Psoas muscle (tissue), 8 donors: ENCODE data around the gene CLASP1. TPM values are rescaled to one million over a fixed set of nuclear protein-coding genes. Genes with fewer than 3 reads are reported as not detected.

Experiments used
- ATAC-seq, 4 donors: fragments of 200-7000 bp; cut with Tn5 transposase; one replicate each; pipeline ENCODE4 v1.9.1; 2020; ENCODE audit warnings: moderate library complexity in 3 of 4, mild to moderate bottlenecking in 2 of 4
- DNase-seq, 2 donors: peaks; one replicate each; pipeline ENCODE4 v3.0.0-alpha.2; 2020
- H3K27ac ChIP-seq: fragments of 200-600 bp; one replicate; pipeline ENCODE4 v1.8.0; 2022
- H3K27me3 ChIP-seq, 3 donors: fragments of 200-600 bp in 1 of 3; one replicate each; pipeline versions ENCODE4 v1.6.1 to v1.8.0; 2013 to 2022; ENCODE audit warnings: low read length in 2 of 3, mild to moderate bottlenecking in 2 of 3, moderate library complexity in 1 of 3; ENCODE audit not compliant: insufficient read depth in 3 of 3
- H3K36me3 ChIP-seq, 2 donors: fragments of 200-600 bp in 1 of 2; one replicate each; pipeline versions ENCODE4 v1.6.1 to v1.8.0; 2013 to 2022; ENCODE audit warnings: low read depth in 1 of 2, mild to moderate bottlenecking in 1 of 2, moderate library complexity in 1 of 2; ENCODE audit not compliant: insufficient read depth in 1 of 2
- H3K4me1 ChIP-seq: fragments of 200-600 bp; one replicate; pipeline ENCODE4 v1.8.0; 2022
- H3K4me3 ChIP-seq: fragments of 200-600 bp; one replicate; pipeline ENCODE4 v1.8.0; 2022; ENCODE audit warnings: mild to moderate bottlenecking
- H3K9me3 ChIP-seq: fragments of 200-600 bp; one replicate; pipeline ENCODE4 v1.8.0; 2022
- CTCF ChIP-seq: fragments of 200-600 bp; IDR thresholded peaks from one replicate; pipeline ENCODE4 v1.8.0; 2022; ENCODE audit warnings: antibody characterized with exemption
- WGBS, 3 donors: extraction: QIAGEN DNeasy Blood & Tissue Kit; methylation state at CpG; one replicate each; pipeline versions ENCODE4 v1.1.6 to v1.1.7; 2013; 5-methylcytosine and 5-hydroxymethylcytosine counted together
- intact Hi-C, 2 donors: fragments of 100-400 bp; cut with DNase I; formaldehyde crosslinking; loops; one replicate each; pipeline versions ENCODE4 v1.11.0 to v1.14.2; 2022
- polyA plus RNA-seq, 3 donors: library from polyadenylated mRNA; stranded (reverse); fragments of 200-250 nt; gene quantifications; one replicate each; pipeline ENCODE4 v1.2.3, GENCODE V29; 2013
- total RNA-seq, 4 donors: library from RNA; stranded (reverse); fragmentation: NEBNext Ultra II Directional in 2 of 4; extraction: Animal tissue kit (Norgen Biotek cat#: 25700) in 2 of 4; gene quantifications; one replicate each; pipeline versions ENCODE4 v1.2.1 to v1.2.4, GENCODE V29; 2021 to 2023
- donor health status: healthy with polysubstance abuse.
- donor health status: DM: no; HTN: no; CAD: no; lungs with moderate emphysema.
- donor health status: Bipolar disorder and iron deficiency.
- donor health status: healthy.
- donor health status: DM: yes; HTN: yes; CAD: no.
- donor health status: DM: no; HTN: no; CAD: no.
- donor health status: DM: no; HTN: no; CAD: no.
- donor health status: DM: yes; HTN: yes; CAD: no.

The CLASP1 gene
- total and polyA plus RNA-seq, 7 donors, result 11.6 to 60.7 (median 38.8) TPM

DNA sequence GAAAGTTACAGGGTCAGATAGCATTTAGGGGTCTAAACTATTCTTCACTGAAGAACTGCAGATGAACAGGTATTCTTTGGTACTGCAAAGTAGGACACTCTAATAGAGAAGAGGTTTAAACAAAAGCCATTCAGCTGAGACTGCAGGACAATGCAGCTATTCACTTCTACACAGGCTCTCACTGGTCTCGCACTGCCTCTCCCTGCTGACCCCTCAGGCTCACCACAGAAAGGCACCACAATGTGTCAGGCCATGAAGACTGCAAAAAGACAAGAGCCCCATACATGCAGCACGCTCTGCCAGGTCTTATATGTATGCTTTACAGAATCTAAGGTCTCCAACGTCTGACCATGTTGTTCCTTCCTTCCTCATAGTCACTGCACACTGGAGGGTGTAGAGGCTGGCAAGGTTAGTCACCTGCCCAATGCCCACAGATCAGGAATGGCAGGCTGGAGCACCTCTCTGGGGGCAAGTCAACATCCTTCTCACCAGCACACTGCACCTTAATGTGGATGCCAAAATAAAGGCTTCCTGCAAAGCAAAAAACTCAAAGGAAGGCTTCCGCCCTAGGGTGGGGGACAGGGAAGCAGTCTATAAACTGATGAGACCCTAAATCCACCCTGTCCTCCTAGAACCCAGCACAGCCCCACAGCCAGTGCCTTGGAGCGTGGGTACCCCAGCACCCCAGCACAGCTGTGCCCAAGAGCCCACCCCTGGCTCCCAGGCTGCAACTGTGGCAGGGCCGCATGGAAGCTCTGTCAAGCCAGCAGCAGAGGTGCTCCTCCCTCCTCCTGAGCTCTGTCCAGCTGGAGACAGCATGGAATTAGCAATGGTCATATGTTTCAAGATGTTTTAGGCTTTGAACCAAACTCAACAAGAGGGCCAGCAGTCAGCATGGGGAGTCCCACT, 129.3 kb downstream of the CLASP1 start:
- H3K27ac ChIP-seq, result peak overlapping the region; percentile 70
- H3K36me3 ChIP-seq, result peaks cover 0 to 76% of the 10 kb centered on the region in 2 donors
- peak in 1 of 2 donors; percentile 48 for DNase-seq
- peak; percentile 43 to 80 (median 57) for ATAC-seq
- peaks cover 32% of the 10 kb centered on the region for H3K4me1 ChIP-seq
- no peaks in the 10 kb centered on the region for H3K27me3 ChIP-seq
- 63 to 75% (median 70%) methylated on average over 6 of the region's 6 CpGs for WGBS, 3 donors
- TF ChIP-seq CTCF, result no peak
- H3K4me3 ChIP-seq, result no peak overlapping the region
- intact Hi-C loops, result loop anchor here in 1 of 2 donors (5.0 kb wide), 1 partner anchor 993 kb away; no protein-coding TSS in a partner anchor
- no peaks in the 10 kb centered on the region for H3K9me3 ChIP-seq

DNA sequence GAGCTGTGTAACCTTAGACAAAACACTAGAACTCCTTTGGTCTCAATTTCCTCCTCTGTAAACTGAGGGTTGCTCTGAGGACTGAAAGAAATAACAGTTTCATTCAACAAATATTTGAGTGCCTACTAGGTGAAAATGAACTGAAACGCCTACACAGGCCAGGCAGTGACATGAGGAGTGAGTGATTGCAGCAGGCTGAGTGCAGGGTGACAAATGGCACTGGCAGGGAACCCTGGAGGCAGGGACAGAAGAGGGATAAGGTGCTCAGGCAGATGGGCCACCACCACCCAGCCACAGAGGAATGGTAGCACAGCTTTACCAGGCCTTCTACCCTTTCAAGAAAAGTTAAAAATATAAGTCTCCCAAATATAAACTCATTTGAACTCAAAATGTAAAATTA, 130.1 kb downstream of the CLASP1 start:
- ATAC-seq (peak; percentile 66 to 86 (median 80)), DNase-seq (peak; percentile 33 to 61)
- TF ChIP-seq CTCF, result no peak
- Histone ChIP-seq H3K9me3 (no peaks in the 10 kb centered on the region), H3K27me3 (no peaks in the 10 kb centered on the region), H3K4me3 (no peak overlapping the region), H3K36me3 (peaks cover 0 to 78% of the 10 kb centered on the region in 2 donors), H3K4me1 (peaks cover 32% of the 10 kb centered on the region), H3K27ac (peak overlapping the region; percentile 70)
- WGBS, 3 donors, result 21 to 57% (median 28%) methylated on average over 1 of the region's 1 CpG
- intact Hi-C loops, result no loop called here

- WGBS, 3 donors, result 80 to 85% (median 83%) methylated on average over 3 of the region's 3 CpGs
- no peak for TF ChIP-seq CTCF
- H3K27me3 ChIP-seq, result no peaks in the 10 kb centered on the region
Measured at GRCh38 chr2:121513597-121514333, 135.5 kb downstream of the CLASP1 start.

GRCh38 chr2:121510857-121511256, 138.4 kb downstream of the CLASP1 start:
- peaks cover 2 to 35% of the 10 kb centered on the region in 2 donors for H3K36me3 ChIP-seq
- DNase-seq (no peak), ATAC-seq (no peak)
- TF ChIP-seq CTCF, result no peak
- H3K9me3 ChIP-seq, result peaks cover 12% of the 10 kb centered on the region
- 95 to 100% (median 95%) methylated on average over 1 of the region's 1 CpG for WGBS, 3 donors
- H3K4me3 ChIP-seq, result no peak overlapping the region
- H3K4me1 ChIP-seq, result peaks cover 23% of the 10 kb centered on the region
- intact Hi-C loops, result no loop called here
- H3K27ac ChIP-seq, result no peak overlapping the region
- no peaks in the 10 kb centered on the region for H3K27me3 ChIP-seq

More at GRCh38 chr2:121513597-121514333, 135.5 kb downstream of the CLASP1 start:
- Histone ChIP-seq H3K4me3 (no peak overlapping the region), H3K36me3 (peaks cover 2 to 60% of the 10 kb centered on the region in 2 donors), H3K9me3 (peaks cover under 1% of the 10 kb centered on the region), H3K27ac (no peak overlapping the region), H3K4me1 (peaks cover 6% of the 10 kb centered on the region)
- DNase-seq (no peak), ATAC-seq (no peak)
- intact Hi-C loops, result no loop called here
